T-helper 2 cell treated with Interferon-gamma antibody and Interleukin-4, amounts not matched to agents 5 μg/mL and 100 μg/mL, for 36 hours (primary cell): ENCODE data around the gene AAMDC.
"Not testable (repeated sequence)": the region's sequence is repeated elsewhere in the genome, so short reads cannot be mapped to it uniquely, and the experiment has no call there.

Experiments used
- DNase-seq: peaks from one replicate; pipeline ENCODE4 v3.0.0; 2021; ENCODE audit warnings: low spot score
- H3K27ac Mint-ChIP-seq: one replicate; pipeline ENCODE4 v1.8.0; 2021; ENCODE audit warnings: mild to moderate bottlenecking, mixed read lengths
- H3K27me3 Mint-ChIP-seq: one replicate; pipeline ENCODE4 v1.8.0; 2021; ENCODE audit warnings: low read depth, mixed read lengths
- H3K36me3 Mint-ChIP-seq: one replicate; pipeline ENCODE4 v1.8.0; 2021; ENCODE audit warnings: low read depth, mixed read lengths
- H3K4me1 Mint-ChIP-seq: one replicate; pipeline ENCODE4 v1.8.0; 2021; ENCODE audit warnings: low read depth, mixed read lengths
- H3K4me3 Mint-ChIP-seq: one replicate; pipeline ENCODE4 v1.8.0; 2022; ENCODE audit warnings: mild to moderate bottlenecking, moderate library complexity, mixed read lengths
- H3K9me3 Mint-ChIP-seq: one replicate; pipeline ENCODE4 v1.8.0; 2021; ENCODE audit warnings: mixed read lengths

Gene AAMDC

GRCh38 chr11:77843700-77844099 is 22.8 kb downstream of the AAMDC start:
- Mint-ChIP-seq H3K9me3 (peaks cover 16% of the 10 kb centered on the region), H3K36me3 (peaks cover 17% of the 10 kb centered on the region)
- not testable (repeated sequence) for H3K27me3 Mint-ChIP-seq, H3K4me3 Mint-ChIP-seq, DNase-seq, H3K4me1 Mint-ChIP-seq, H3K27ac Mint-ChIP-seq

- no peaks in the 10 kb centered on the region for H3K4me1 Mint-ChIP-seq
- H3K4me3 Mint-ChIP-seq: no peak overlapping the region
- H3K27ac Mint-ChIP-seq: no peak overlapping the region
- peaks cover 16% of the 10 kb centered on the region for H3K9me3 Mint-ChIP-seq
- H3K36me3 Mint-ChIP-seq: peaks cover 19% of the 10 kb centered on the region
- DNase-seq: no peak
- H3K27me3 Mint-ChIP-seq: no peaks in the 10 kb centered on the region
Measured at GRCh38 chr11:77851503-77851902, 30.6 kb downstream of the AAMDC start.

- Mint-ChIP-seq H3K27ac (no peak overlapping the region), H3K9me3 (peaks cover 20% of the 10 kb centered on the region), H3K4me3 (no peak overlapping the region), H3K36me3 (peaks cover 24% of the 10 kb centered on the region), H3K4me1 (no peaks in the 10 kb centered on the region), H3K27me3 (no peaks in the 10 kb centered on the region)
- no peak for DNase-seq
Measured at GRCh38 chr11:77854838-77855237, 33.9 kb downstream of the AAMDC start.

- H3K36me3 Mint-ChIP-seq: peaks cover 19% of the 10 kb centered on the region
- not testable (repeated sequence) for DNase-seq, H3K4me1 Mint-ChIP-seq, H3K27me3 Mint-ChIP-seq, H3K27ac Mint-ChIP-seq, H3K4me3 Mint-ChIP-seq
- peaks cover 19% of the 10 kb centered on the region for H3K9me3 Mint-ChIP-seq
Measured at GRCh38 chr11:77857906-77858457, 37.0 kb downstream of the AAMDC start.

- H3K4me1 Mint-ChIP-seq, H3K36me3 Mint-ChIP-seq, H3K9me3 Mint-ChIP-seq, H3K27me3 Mint-ChIP-seq, H3K4me3 Mint-ChIP-seq, DNase-seq, H3K27ac Mint-ChIP-seq: not testable (repeated sequence)
Measured at GRCh38 chr11:77861444-77861843, 40.5 kb downstream of the AAMDC start.

- no peak for DNase-seq
- no peak overlapping the region for H3K27ac Mint-ChIP-seq
- H3K9me3 Mint-ChIP-seq: no peaks in the 10 kb centered on the region
- H3K4me1 Mint-ChIP-seq: no peaks in the 10 kb centered on the region
- H3K27me3 Mint-ChIP-seq: no peaks in the 10 kb centered on the region
- no peak overlapping the region for H3K4me3 Mint-ChIP-seq
- H3K36me3 Mint-ChIP-seq: peaks cover 13% of the 10 kb centered on the region
Measured at GRCh38 chr11:77865805-77866204, 44.9 kb downstream of the AAMDC start.

GRCh38 chr11:77866336-77866735 is 45.4 kb downstream of the AAMDC start:
- no peak for DNase-seq
- no peak overlapping the region for H3K4me3 Mint-ChIP-seq
- H3K36me3 Mint-ChIP-seq: peaks cover 13% of the 10 kb centered on the region
- H3K27me3 Mint-ChIP-seq: no peaks in the 10 kb centered on the region
- no peak overlapping the region for H3K27ac Mint-ChIP-seq
- H3K9me3 Mint-ChIP-seq: no peaks in the 10 kb centered on the region
- H3K4me1 Mint-ChIP-seq: no peaks in the 10 kb centered on the region

- H3K27me3 Mint-ChIP-seq: no peaks in the 10 kb centered on the region
- H3K4me1 Mint-ChIP-seq: no peaks in the 10 kb centered on the region
- peaks cover 16% of the 10 kb centered on the region for H3K36me3 Mint-ChIP-seq
- no peak for DNase-seq
- no peak overlapping the region for H3K27ac Mint-ChIP-seq
- H3K4me3 Mint-ChIP-seq: no peak overlapping the region
- H3K9me3 Mint-ChIP-seq: no peaks in the 10 kb centered on the region
Measured at GRCh38 chr11:77868744-77869143, 47.8 kb downstream of the AAMDC start.

- Mint-ChIP-seq H3K36me3 (peaks cover 19% of the 10 kb centered on the region), H3K27me3 (no peaks in the 10 kb centered on the region), H3K4me1 (no peaks in the 10 kb centered on the region), H3K9me3 (no peaks in the 10 kb centered on the region), H3K27ac (no peak overlapping the region), H3K4me3 (no peak overlapping the region)
- DNase-seq: no peak
Measured at GRCh38 chr11:77871855-77872254, 50.9 kb downstream of the AAMDC start.

- no peak for DNase-seq
- H3K9me3 Mint-ChIP-seq: no peaks in the 10 kb centered on the region
- no peaks in the 10 kb centered on the region for H3K4me1 Mint-ChIP-seq
- H3K4me3 Mint-ChIP-seq: no peak overlapping the region
- no peak overlapping the region for H3K27ac Mint-ChIP-seq
- peaks cover 19% of the 10 kb centered on the region for H3K36me3 Mint-ChIP-seq
- H3K27me3 Mint-ChIP-seq: no peaks in the 10 kb centered on the region
Measured at GRCh38 chr11:77873345-77873744, 52.4 kb downstream of the AAMDC start.

- no peak overlapping the region for H3K4me3 Mint-ChIP-seq
- H3K27ac Mint-ChIP-seq: no peak overlapping the region
- peaks cover 20% of the 10 kb centered on the region for H3K36me3 Mint-ChIP-seq
- no peak for DNase-seq
- H3K9me3 Mint-ChIP-seq: no peaks in the 10 kb centered on the region
- H3K4me1 Mint-ChIP-seq: peaks cover 2% of the 10 kb centered on the region
- H3K27me3 Mint-ChIP-seq: no peaks in the 10 kb centered on the region
Measured at GRCh38 chr11:77874206-77874605, 53.3 kb downstream of the AAMDC start.

- H3K27ac Mint-ChIP-seq: no peak overlapping the region
Measured at GRCh38 chr11:77876045-77876444, 55.1 kb downstream of the AAMDC start.

GRCh38 chr11:77878247-77878646 is 57.3 kb downstream of the AAMDC start:
- not testable (repeated sequence) for H3K4me3 Mint-ChIP-seq, H3K27ac Mint-ChIP-seq, H3K27me3 Mint-ChIP-seq, DNase-seq, H3K9me3 Mint-ChIP-seq
- Mint-ChIP-seq H3K36me3 (peaks cover 15% of the 10 kb centered on the region), H3K4me1 (peaks cover 10% of the 10 kb centered on the region)

More at GRCh38 chr11:77876045-77876444, 55.1 kb downstream of the AAMDC start:
- Mint-ChIP-seq H3K27me3 (no peaks in the 10 kb centered on the region), H3K4me3 (no peak overlapping the region), H3K9me3 (no peaks in the 10 kb centered on the region), H3K36me3 (peaks cover 18% of the 10 kb centered on the region), H3K4me1 (peaks cover 10% of the 10 kb centered on the region)
- DNase-seq: no peak

- H3K36me3 Mint-ChIP-seq: peaks cover 22% of the 10 kb centered on the region
- no peaks in the 10 kb centered on the region for H3K9me3 Mint-ChIP-seq
- peaks cover 10% of the 10 kb centered on the region for H3K4me1 Mint-ChIP-seq
- no peak overlapping the region for H3K4me3 Mint-ChIP-seq
- H3K27ac Mint-ChIP-seq: peak overlapping the region; percentile 67
- no peaks in the 10 kb centered on the region for H3K27me3 Mint-ChIP-seq
- DNase-seq: no peak
Measured at GRCh38 chr11:77879218-77879617, 58.3 kb downstream of the AAMDC start.

- Mint-ChIP-seq H3K4me1 (peaks cover 10% of the 10 kb centered on the region), H3K9me3 (no peaks in the 10 kb centered on the region), H3K27ac (no peak overlapping the region), H3K4me3 (no peak overlapping the region), H3K36me3 (peaks cover 32% of the 10 kb centered on the region), H3K27me3 (no peaks in the 10 kb centered on the region)
- DNase-seq: no peak
Measured at GRCh38 chr11:77882396-77882795, 61.5 kb downstream of the AAMDC start.
